GM12892 (cell line): Measurements from ENCODE around the gene TJP2.

Source experiments
- POLR2A ChIP-seq: IDR thresholded peaks from 2 replicates; pipeline ENCODE4 v1.6.1; 2011; ENCODE audit warnings: low read depth, low read length, control low read depth
- POLR2AphosphoS5 ChIP-seq: IDR thresholded peaks from 2 replicates; pipeline ENCODE4 v1.6.1; 2011; ENCODE audit warnings: low read depth, low read length, control low read depth
- TAF1 ChIP-seq: IDR thresholded peaks from 2 replicates; pipeline ENCODE4 v1.6.1; 2011; ENCODE audit warnings: low read depth, mild to moderate bottlenecking, control low read depth, low read length, borderline replicate concordance

- TF ChIP-seq POLR2A: no peak
- no peak for TF ChIP-seq POLR2AphosphoS5
- TF ChIP-seq TAF1: no peak
These were observed 33.8 kb upstream of the TJP2 start for GRCh38 chr9:69140123-69140735.
